Hematopoietic multipotent progenitor cell treated with erythropoietin and hydrocortisone succinate and interleukin-3 and kit ligand, for 8 days (in vitro differentiated cells): ENCODE measurements around the gene EYA2.

Experiments used
- DNase-seq: peaks from one replicate; pipeline ENCODE4 v3.0.0-alpha.2; 2015

Gene EYA2

GRCh38 chr20:47215653-47216397 lies 321.2 kb downstream of the EYA2 start:
- DNase-seq: no peak

DNA sequence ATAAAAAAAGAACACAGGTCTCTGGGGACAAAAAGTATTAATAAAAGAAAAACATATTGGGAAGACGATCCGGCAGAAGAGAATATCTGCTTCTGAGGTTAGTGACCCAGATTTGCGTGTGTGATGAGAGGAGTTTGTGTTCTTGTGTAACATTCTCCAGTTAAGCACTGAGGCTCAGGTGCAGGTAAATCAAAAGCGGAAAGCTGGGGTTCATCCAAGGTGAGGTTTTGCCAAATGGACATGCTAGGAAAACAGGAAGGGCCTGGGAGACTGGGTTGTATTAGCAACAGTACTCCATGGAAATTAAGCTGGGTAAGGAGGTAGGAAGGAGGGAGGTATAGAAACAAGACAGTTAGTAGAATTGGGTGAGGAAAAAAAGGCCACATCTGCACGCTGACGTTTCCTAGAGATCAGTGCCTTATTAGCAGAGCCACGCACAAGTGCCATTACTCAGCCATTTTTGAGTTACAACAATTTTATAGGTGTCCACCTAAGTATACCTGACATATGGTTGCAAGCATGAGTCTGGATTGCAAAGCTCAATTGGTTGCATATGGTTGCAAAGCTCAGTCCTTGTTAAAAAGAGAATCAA lies 322.3 kb downstream of the EYA2 start:
- no peak for DNase-seq

DNA sequence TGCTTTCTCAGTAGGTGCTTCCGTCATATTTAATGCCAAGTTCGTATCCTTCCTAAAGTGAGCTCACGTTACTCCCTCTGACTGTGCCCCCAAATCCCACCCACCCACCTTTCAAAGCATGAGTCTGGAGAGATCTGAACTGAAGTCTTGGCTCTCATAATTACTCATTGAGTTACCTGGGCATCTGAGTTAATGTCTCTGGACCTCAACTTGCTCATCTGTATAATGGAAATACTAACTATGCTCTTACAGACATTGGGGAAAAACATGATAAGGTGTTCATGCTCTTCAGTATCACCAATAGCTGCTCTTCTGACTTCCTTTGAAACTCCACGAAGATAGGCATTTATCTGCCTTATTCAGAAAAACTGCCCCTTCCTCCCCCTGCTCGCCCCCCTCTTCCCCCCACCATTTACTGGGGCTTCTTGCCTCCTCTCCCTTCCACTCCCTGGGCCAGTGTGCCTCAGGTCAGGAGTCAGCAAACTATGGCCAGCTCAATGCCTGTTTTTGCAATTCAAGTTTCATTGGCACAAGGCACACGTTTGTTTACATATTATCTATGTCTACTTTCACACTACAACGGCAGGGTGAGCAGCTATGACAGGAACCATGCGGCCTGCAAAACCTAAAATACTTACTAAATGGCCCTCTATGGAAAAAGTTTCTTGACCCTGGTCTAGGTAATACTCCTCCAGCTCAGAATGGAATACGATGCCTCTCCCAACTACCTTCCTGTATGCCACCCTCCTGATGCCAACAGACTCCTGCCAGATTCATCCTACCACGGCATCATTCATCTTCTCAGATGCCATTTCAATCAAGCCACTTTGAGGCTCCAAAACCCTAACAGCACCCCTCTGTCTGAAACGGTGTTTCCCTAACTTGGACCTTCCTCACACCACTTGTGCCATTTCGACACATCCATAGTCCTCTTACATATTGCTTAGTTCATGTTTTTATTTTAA lies 323.1 kb downstream of the EYA2 start:
- DNase-seq: no peak

DNA sequence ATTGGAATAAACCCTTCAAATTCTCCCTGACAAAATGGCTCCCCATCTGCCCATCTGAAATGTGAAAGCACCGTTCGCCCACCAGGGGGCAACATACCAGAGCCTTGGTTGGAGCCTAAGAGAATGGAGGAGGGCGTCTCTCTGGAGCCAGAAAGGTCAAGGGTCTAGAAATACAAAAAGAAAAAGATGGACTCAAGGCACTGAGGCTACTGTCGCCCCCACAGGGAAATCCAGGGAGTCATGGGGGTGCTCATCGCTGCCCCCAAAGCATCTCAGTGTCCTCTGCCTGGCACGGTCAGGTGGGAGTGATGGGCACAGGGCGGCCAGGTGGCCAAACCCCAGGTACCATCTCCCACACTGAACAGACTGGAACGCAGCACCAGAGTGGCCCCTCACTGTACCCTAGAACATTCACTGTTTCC lies 325.5 kb downstream of the EYA2 start:
- peak; percentile 68 for DNase-seq

DNA sequence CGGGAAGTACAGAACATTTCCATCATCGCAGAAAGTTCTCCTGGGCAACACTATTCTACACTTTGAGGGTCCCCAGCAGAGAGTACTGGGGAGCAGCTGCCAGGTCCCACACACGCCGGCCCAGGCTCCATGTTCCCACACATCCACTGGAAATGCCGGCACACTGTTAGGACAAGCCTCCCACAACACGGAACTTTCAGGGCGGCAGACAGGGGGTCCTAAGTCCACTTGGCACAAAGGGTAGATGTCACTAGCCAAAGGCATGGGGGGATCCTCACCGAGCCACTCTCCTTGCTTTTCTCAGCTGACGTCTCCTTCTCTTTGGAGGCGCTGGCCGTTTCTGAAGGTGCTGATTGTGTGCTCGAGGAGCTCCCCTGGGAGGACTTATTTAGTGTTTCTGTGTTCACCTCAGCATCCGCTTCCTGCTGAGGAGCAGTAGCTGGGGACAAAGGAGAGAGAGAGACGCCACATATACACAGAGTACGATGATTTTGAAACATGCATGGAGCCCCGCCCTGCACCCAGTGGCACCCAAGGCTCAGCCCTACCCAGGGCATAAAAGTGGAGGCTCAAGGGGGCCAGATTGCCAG lies 326.5 kb downstream of the EYA2 start:
- DNase-seq: no peak

GRCh38 chr20:47222468-47223119 lies 328.0 kb downstream of the EYA2 start:
- DNase-seq: no peak

DNA sequence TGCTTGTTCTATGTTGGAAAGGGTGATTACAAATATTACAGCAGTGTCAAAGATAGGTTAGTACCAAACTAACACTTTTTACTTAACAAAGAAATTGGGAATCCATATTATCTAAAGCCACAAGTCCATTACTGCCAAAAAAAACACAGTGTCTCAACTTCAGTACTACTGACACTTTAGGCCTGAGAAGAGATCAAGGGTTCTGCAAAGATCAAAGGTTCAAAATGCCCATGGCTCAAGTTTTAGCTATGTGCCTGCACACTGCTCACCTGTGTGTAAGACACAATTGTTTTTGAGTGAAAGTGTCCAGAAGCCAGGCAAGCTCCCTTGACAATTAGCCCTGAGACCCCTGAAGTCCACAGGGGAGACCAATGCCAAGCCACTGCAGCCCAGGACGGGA lies 329.3 kb downstream of the EYA2 start:
- DNase-seq: no peak

DNA sequence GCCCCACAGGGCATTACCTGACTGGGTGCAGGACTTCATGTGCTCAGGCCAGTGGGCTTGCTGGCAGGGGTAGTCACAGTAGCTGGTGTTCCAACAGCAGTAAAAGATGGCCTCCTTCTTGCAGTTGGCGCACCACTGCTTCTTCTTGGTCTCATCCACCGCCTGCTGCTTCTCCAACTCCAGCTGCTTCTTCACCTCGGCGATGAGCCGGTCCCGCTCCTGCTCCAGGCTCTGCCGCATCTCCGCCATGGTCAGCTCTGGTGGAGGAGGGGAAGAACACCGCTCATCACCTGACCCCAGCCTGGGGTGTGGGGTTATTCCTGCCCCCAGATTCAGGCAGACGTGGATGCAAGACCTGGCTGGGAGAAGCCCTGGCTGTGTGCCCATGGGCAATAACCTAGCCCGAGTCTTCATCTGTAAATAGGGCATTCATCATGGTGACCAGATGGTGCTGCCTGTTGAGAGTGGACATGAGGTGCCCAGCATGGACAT lies 329.7 kb downstream of the EYA2 start:
- no peak for DNase-seq

DNA sequence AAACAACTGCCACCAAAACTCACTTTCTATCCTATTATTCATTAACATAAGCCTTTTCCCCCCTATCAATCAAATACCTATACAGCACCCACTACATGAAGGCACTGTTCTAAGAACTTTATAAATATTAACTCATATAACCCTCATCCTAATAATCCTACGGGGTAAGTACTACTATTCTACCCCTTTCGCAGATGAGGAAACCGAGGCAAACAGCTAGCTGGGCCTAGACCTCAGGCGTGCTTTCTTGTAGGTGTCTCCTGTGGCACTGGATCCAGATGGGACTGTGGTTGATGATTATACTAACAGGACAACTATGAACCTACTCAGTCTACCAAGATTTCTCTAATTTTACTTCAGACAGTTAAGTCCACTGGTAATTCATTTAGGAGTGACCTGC lies 330.2 kb downstream of the EYA2 start:
- DNase-seq: no peak

GRCh38 chr20:47225458-47225857 lies 330.8 kb downstream of the EYA2 start:
- no peak for DNase-seq

DNA sequence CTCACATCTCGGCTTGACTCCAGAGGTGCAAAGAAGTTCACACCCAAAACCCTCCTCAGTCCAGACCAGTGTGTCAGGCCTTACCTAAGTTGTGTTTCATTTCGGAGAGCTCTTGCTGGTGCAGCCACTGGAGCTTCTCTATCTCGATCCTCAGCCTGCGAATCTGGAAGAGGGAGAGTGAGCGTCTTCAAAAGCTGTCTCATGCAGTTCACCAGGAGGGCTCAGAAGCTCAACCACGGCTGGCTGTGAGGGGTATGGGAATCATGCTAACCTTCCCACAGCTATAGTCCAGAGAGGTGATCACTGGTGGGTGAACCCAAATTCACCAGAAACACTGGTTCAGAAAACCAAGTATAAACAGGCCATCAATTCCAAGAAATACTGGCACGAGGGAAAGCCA lies 332.5 kb downstream of the EYA2 start:
- no peak for DNase-seq

DNA sequence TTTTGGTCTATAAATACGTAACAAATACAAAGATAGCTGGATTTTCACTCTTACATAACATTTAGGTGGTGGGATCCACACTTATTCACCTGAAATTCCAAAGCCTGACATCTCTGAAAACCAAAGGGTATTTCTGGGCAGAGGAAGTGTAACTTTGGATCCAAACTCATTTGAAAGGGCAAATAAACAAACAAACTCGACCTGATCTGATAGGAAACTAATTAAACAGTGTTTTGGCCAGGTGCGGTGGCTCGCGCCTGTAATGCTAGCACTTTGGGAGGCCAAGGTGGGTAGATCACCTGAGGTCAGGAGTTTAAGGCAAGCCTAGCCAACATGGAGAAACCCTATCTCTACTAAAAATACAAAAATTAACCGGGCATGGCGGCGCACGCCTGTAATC lies 332.9 kb downstream of the EYA2 start:
- DNase-seq: no peak

DNA sequence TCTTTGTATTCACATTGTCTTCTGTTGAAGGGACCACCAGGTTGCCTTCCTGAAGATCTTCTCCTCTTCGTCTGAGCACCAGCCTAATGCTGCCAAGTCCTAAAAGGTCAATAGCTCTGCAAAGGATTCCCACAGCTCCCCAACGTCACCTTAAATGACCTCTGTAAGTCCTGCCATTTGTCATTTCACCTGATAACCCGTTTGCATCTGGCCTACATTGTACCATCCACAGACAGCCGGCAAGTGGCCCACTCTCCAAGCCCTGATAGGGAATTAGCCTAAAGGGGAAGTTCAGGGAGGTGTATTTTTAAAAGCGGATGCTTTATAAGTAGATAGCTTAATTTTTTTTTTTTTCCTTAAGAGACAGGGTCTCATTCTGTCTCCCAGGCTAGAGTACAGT lies 334.0 kb downstream of the EYA2 start:
- DNase-seq: no peak

DNA sequence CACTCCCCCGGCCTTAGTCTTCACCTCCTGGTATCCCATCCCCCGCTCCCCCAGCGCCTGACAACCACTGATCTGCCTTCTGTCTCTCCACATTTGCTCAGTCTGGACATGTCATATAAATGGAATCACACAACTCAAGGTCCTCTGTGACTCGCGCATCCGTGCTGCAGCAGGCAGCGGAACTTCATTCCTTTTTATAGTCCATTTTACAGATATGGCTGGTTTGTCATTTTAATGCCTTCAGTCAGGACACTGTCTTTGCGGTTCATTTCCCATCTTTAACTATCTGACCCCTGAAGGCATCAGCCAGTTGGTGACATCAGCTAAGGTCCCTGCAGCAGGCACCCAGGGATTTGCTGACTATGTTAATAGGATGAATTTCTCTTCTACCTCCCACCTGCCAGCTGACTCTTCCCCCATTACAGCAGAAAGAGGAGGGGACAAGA lies 336.2 kb downstream of the EYA2 start:
- no peak for DNase-seq

GRCh38 chr20:47231382-47232039 lies 336.9 kb downstream of the EYA2 start:
- no peak for DNase-seq

- no peak for DNase-seq
Measured at GRCh38 chr20:47232518-47232917, 337.9 kb downstream of the EYA2 start.

- DNase-seq: no peak
Measured at GRCh38 chr20:47233333-47234188, 338.9 kb downstream of the EYA2 start.

DNA sequence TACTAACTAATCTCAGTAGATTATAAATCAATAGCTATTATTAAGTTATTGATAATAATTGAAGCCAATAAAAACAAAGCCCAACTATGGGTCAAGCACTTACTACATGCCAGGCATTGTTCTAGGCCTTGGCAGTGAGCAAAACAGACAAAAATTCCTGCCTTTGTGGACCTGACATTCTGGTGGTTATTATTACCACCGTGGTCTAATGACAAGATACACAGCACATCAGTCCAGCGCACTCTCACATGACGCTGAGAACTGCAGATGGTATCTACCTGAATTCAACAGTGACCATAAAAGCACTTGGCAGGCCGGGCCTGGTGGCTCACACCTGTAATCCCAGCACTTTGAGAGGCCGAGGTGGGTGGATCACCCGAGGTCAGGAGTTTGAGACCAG lies 340.5 kb downstream of the EYA2 start:
- DNase-seq: no peak

DNA sequence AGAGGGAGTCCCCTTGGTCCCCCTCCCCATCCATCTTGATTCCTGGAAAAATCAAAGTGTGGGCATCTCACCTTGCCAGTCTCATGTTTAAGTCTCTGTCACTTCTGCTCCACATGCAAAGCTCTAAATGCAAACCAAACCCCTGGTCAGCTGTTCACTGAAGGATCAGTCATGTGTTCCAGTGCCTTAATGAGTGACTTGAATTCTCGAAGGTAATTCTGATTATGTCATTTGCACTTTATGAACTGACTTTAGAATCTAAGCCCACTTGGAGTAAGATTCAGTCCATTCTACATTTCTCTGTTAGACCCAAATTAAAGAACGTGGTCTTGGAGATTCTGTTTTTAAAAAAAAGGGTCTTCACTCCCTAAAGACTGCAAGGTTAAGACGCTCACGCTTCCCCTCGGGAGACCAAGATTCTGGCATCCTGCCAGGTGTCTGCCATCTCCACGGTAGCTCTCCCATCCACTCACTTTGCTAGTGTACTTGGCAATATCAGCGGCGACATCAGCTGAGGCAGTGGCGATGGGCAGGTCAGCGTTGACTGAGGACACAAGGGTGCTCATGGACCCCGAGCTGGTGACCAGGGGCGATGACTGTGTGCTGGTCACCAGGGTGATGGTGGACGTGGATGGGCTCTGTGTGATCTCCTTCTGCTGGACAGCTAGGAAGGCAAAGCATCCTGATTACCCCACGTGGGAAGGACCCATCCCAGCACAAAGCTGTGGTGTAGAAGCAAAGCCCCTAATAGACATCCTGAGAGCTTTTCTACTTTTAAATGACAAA lies 341.4 kb downstream of the EYA2 start:
- no peak for DNase-seq

GRCh38 chr20:47236639-47236900 lies 341.9 kb downstream of the EYA2 start:
- no peak for DNase-seq
